Prostate gland (tissue), 2 donors: ENCODE data around the gene TNFAIP1.

ENCODE experiments used
- CTCF ChIP-seq, 4 experiments: fragments of 200-600 bp in 2 of 4; fragments of 450-650 bp in 2 of 4; sonication (generic) in 2 of 4; IDR thresholded peaks; 1 replicate in 3 of 4; 2 replicates in 1 of 4; pipeline ENCODE4 v1.5.1; 2016 to 2019; ENCODE audit warnings: antibody characterized with exemption in 4 of 4, mild to moderate bottlenecking in 2 of 4, moderate library complexity in 2 of 4
- POLR2A ChIP-seq: fragments of 450-650 bp; IDR thresholded peaks from one replicate; pipeline ENCODE4 v1.6.1; 2016; ENCODE audit warnings: antibody characterized with exemption, mild to moderate bottlenecking

DNA sequence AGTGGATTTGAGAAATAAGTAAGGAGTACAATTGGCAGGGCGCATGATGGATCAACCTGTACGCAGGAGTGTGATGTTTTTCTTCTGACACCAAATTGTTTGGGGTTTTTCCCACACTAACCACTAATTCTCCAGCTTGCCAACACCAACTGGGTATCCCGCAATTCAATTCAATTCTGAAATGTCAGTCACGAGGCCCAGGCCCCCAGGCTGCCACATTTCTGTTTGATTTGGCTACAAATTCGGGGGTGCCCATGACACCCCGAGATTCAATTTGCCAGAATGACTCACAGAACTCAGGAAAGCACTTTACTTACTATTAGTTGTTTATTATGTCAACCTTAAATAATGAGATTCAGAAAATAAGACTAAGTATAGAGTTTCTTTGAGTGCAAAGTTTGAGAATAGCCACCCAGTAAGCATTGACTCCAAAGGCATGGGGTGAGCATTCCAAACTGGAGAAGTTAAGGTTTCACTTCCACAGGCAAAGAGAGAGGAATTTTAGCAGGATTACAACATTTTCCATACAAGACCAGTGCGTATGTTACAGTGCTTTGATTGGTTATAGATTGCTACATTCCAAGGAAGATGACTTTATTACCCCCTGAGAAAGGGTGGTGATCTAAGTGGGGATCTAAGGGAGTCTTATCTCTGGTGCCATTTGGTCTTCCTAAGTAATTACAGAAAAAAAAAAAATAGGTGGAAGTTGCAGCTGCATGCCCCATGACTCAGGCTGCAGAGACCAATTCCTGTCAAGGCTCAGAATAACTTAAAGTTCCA lies 59.0 kb downstream of the TNFAIP1 start:
- TF ChIP-seq CTCF (IDR thresholded peaks at IDR 0.05) (no peak), POLR2A (no peak)
